Loucy (cell line): ENCODE results near the gene PEX5L.

Experiments
- H2AFZ ChIP-seq: fragments of 200-600 bp; sonication (generic); 2 replicates; pipeline ENCODE4 v1.6.0; 2016; ENCODE audit warnings: antibody characterized with exemption, mild to moderate bottlenecking, low read length, moderate library complexity
- H3F3A ChIP-seq: fragments of 200-600 bp; 2 replicates; pipeline ENCODE4 v1.6.0; 2016; ENCODE audit warnings: antibody characterized with exemption, low read depth, mild to moderate bottlenecking
- H3K27me3 ChIP-seq: fragments of 200-600 bp; sonication (generic); 2 replicates; pipeline ENCODE4 v1.6.1; 2014; ENCODE audit warnings: low read length, mild to moderate bottlenecking; ENCODE audit not compliant: insufficient read depth, poor library complexity, severe bottlenecking
- H3K36me3 ChIP-seq: fragments of 200-600 bp; sonication (generic); 2 replicates; pipeline ENCODE4 v1.6.1; 2016; ENCODE audit warnings: low read length; ENCODE audit not compliant: insufficient read depth
- H3K4me1 ChIP-seq: fragments of 200-600 bp; sonication (generic); 2 replicates; pipeline ENCODE4 v1.5.1; 2014; ENCODE audit warnings: low read length, mild to moderate bottlenecking; ENCODE audit not compliant: insufficient read depth, poor library complexity, severe bottlenecking
- H3K4me2 ChIP-seq: fragments of 200-600 bp; sonication (generic); 2 replicates; pipeline ENCODE4 v1.6.0; 2014; ENCODE audit warnings: antibody characterized with exemption, low read length, low read depth, mild to moderate bottlenecking; ENCODE audit not compliant: poor library complexity, severe bottlenecking
- H3K4me3 ChIP-seq: fragments of 200-600 bp; sonication (generic); 2 replicates; pipeline ENCODE4 v1.5.1; 2014; ENCODE audit warnings: low read length, mild to moderate bottlenecking, mixed read lengths; ENCODE audit not compliant: poor library complexity, severe bottlenecking
- H3K79me2 ChIP-seq: fragments of 200-600 bp; sonication (generic); 2 replicates; pipeline ENCODE4 v1.6.1; 2014; ENCODE audit warnings: low read length; ENCODE audit not compliant: insufficient read depth
- H3K9ac ChIP-seq: fragments of 200-600 bp; sonication (generic); 2 replicates; pipeline ENCODE4 v1.6.0; 2014; ENCODE audit warnings: mild to moderate bottlenecking, low read depth, low read length, moderate library complexity; ENCODE audit not compliant: poor library complexity, severe bottlenecking
- H3K9me2 ChIP-seq: fragments of 200-600 bp; sonication (generic); replicated peaks from 2 replicates; pipeline ENCODE4 v1.6.1; 2016; ENCODE audit warnings: low read depth, low read length, mixed read lengths
- H3K9me3 ChIP-seq: fragments of 200-600 bp; sonication (generic); 2 replicates; pipeline ENCODE4 v1.6.1; 2014; ENCODE audit warnings: mild to moderate bottlenecking, antibody characterized with exemption, low read length, low read depth; ENCODE audit not compliant: insufficient read depth
- H4K20me1 ChIP-seq: fragments of 200-600 bp; sonication (generic); 2 replicates; pipeline ENCODE4 v1.6.0; 2014; ENCODE audit warnings: antibody characterized with exemption, low read length, mild to moderate bottlenecking; ENCODE audit not compliant: insufficient read depth, poor library complexity, severe bottlenecking
- CTCF ChIP-seq: fragments of 200-600 bp; sonication (generic); conservative IDR thresholded peaks from 2 replicates; pipeline ENCODE4 v1.5.1; 2014; ENCODE audit warnings: mild to moderate bottlenecking, antibody characterized with exemption, low read length
- EZH2phosphoT487 ChIP-seq: fragments of 200-600 bp; IDR thresholded peaks from 2 replicates; pipeline ENCODE4 v1.6.1; 2018; ENCODE audit warnings: antibody characterized with exemption, mild to moderate bottlenecking, moderate library complexity, borderline replicate concordance

PEX5L gene

GRCh38 chr3:180063783-180064182, 27.0 kb upstream of the PEX5L start:
- H3K4me2 ChIP-seq = no peak overlapping the region

GRCh38 chr3:180062771-180063170, 26.0 kb upstream of the PEX5L start:
- H3K36me3 ChIP-seq = no peaks in the 10 kb centered on the region
- peaks cover 7% of the 10 kb centered on the region for H3K4me1 ChIP-seq
- no peaks in the 10 kb centered on the region for H3K9me2 ChIP-seq
- no peaks in the 10 kb centered on the region for H3K9me3 ChIP-seq
- H2AFZ ChIP-seq = no peak overlapping the region
- H3K4me2 ChIP-seq = no peak overlapping the region
- no peaks in the 10 kb centered on the region for H3K27me3 ChIP-seq
- no peaks in the 10 kb centered on the region for H4K20me1 ChIP-seq
- H3K4me3 ChIP-seq = no peak overlapping the region
- H3K9ac ChIP-seq = no peak overlapping the region
- no peak for TF ChIP-seq EZH2phosphoT487
- TF ChIP-seq CTCF = no peak
- H3F3A ChIP-seq = no peaks in the 10 kb centered on the region
- H3K79me2 ChIP-seq = no peaks in the 10 kb centered on the region

More at GRCh38 chr3:180063783-180064182, 27.0 kb upstream of the PEX5L start:
- no peaks in the 10 kb centered on the region for H4K20me1 ChIP-seq
- no peaks in the 10 kb centered on the region for H3K27me3 ChIP-seq
- H3K9me2 ChIP-seq = no peaks in the 10 kb centered on the region
- no peak overlapping the region for H3K9ac ChIP-seq
- H3K4me1 ChIP-seq = peaks cover 5% of the 10 kb centered on the region
- no peaks in the 10 kb centered on the region for H3K36me3 ChIP-seq
- no peak overlapping the region for H3K4me3 ChIP-seq
- no peaks in the 10 kb centered on the region for H3F3A ChIP-seq
- TF ChIP-seq CTCF = peak; percentile 30
- TF ChIP-seq EZH2phosphoT487 = no peak
- no peaks in the 10 kb centered on the region for H3K9me3 ChIP-seq
- H2AFZ ChIP-seq = no peak overlapping the region
- H3K79me2 ChIP-seq = no peaks in the 10 kb centered on the region

GRCh38 chr3:180059356-180059755, 22.6 kb upstream of the PEX5L start:
- no peak overlapping the region for H3K4me3 ChIP-seq
- no peaks in the 10 kb centered on the region for H3K36me3 ChIP-seq
- no peaks in the 10 kb centered on the region for H3K79me2 ChIP-seq
- H3K9me2 ChIP-seq = no peaks in the 10 kb centered on the region
- no peak for TF ChIP-seq EZH2phosphoT487
- no peak for TF ChIP-seq CTCF
- peaks cover 7% of the 10 kb centered on the region for H3K4me1 ChIP-seq
- no peaks in the 10 kb centered on the region for H3F3A ChIP-seq
- no peak overlapping the region for H3K9ac ChIP-seq
- H3K27me3 ChIP-seq = no peaks in the 10 kb centered on the region
- H3K9me3 ChIP-seq = no peaks in the 10 kb centered on the region
- H4K20me1 ChIP-seq = no peaks in the 10 kb centered on the region
- H2AFZ ChIP-seq = no peak overlapping the region
- H3K4me2 ChIP-seq = no peak overlapping the region
